Measurements from ENCODE around the gene RPL13.
A peak's percentile ranks its signal among the peaks of the same experiment; 100 is the strongest.

Gene RPL13

DNA sequence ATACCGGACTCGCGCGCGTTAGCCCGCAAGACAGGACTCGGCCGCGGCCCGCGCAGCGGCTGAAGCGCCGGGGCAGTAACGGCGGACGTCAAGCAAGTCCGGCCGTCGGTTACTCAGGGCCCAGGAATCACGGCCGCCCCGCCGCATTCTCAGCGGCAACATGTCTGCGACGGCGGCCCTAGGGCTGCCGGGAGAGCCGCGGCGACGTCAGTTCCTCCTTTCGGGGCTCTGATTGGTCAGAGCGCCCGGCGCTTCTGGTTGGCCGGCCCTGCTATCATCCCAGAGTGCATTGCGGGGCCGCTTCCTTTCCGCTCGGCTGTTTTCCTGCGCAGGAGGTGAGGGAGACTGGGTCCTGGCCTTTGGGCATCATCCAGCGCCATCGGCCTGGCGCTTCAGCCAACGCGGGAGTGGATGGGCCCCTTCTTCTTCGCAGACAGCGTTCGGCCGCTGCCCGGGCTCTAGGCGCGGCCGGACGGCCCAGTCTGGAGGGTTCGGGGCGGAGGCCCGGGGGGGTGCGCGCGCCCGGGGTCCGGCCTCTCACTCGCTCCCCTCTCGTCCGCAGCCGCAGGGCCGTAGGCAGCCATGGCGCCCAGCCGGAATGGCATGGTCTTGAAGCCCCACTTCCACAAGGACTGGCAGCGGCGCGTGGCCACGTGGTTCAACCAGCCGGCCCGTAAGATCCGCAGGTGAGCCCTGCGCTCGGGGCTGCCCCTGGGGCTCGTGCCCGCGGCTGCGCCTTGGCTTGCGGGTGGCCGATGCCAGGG is at the start of gene RPL13:
TSS of gene RPL13 (plus strand) at position 305 of the 764 bp plus-strand sequence. CDS start at position 583, 278 bp downstream.
- peak; percentile 97 for DNase-seq

DNA sequence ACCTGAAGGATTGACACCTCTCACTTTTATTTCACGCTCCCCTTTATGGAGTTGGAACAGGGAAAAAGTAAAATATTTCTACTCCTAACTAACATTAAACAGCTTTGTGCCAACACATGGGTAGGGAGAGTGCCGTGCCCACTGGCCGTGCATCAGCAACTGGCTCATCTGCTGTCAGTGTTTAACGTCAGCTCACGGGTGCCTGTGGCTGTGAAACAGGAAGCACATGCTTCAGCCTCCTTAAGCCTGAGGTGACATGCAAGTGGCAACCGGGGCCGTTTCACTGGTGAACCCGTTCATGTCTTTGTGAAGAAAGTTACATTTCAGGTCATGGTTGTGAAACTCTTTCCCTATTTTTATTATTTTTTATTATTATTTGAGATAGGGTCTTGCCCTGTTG is 49.1 kb upstream of the RPL13 start:
- peak; percentile 39 for DNase-seq

DNA sequence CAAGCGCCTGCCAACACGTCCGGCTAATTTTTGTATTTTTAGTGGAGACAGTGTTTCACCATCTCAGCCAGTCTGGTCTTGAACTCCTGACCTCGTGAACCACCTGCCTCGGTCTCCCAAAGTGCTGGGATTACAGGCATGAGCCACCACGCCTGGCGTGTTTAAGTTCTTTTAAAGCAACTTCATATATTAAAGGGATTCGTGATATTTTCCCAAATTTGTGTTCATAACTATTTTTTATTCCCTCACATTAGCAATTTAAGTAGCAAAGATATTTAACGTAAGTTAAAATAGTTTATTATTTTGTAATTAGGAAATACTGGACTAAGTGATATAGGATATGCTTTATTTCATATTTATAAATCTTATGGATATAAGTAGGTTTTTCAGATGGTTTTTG is 48.0 kb upstream of the RPL13 start:
- no peak for DNase-seq

DNA sequence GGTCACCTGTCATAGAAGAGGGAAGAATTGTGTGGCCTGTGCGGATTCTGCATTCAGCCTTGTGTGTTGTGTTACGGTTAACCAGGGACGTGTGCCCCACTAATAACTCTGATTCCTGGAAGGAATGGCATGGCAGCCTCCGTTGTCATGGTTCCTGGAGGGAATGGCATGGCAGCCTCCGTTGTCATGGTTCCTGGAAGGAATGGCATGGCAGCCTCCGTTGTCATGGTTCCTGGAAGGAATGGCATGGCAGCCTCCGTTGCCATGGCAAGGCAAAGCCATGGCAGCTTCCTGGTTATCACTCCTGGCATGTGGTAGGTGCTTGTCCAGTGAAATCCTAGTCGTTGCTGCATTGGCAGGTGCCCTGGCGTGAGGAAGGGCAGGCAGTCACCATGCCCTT is 43.4 kb upstream of the RPL13 start:
- no peak for DNase-seq

DNA sequence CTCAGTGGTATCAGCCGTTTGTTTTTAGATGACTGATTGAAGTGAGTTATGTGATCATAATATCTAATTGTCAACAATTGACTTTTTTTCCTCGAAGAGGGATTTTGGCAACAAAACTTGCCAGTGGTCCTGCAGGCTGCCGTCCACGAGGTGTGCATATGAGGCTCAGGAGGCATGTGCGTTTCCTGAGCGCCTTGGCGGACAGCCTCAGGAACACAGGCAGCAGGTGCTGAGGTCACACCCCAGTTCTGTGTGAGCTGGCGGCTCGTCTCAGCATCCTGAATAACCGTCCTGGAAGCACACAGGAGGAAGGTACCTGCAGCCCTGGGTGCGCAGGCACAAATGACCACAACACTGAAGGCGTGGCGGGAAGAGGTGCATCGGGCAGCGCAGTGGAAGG is 40.6 kb upstream of the RPL13 start:
- no peak for DNase-seq

DNA sequence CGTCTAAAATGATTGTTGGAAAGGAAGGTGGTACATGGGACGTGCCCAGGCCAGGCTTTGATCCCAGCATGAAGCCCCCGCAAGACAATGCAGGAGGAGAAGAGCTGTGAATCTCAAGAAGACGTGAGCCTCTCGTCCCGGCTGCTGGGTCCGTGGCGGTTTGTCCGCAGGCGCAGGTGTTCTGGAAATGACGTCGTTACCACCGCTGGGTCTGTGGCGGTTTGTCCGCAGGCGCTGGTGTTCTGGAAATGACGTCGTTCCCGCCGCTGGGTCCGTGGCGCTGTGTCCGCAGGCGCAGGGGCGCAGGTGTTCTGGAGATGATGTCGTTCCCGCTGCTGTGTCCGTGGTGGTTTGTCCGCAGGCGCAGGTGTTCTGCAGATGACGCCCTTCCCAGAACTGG is 38.2 kb upstream of the RPL13 start:
- DNase-seq: no peak

DNA sequence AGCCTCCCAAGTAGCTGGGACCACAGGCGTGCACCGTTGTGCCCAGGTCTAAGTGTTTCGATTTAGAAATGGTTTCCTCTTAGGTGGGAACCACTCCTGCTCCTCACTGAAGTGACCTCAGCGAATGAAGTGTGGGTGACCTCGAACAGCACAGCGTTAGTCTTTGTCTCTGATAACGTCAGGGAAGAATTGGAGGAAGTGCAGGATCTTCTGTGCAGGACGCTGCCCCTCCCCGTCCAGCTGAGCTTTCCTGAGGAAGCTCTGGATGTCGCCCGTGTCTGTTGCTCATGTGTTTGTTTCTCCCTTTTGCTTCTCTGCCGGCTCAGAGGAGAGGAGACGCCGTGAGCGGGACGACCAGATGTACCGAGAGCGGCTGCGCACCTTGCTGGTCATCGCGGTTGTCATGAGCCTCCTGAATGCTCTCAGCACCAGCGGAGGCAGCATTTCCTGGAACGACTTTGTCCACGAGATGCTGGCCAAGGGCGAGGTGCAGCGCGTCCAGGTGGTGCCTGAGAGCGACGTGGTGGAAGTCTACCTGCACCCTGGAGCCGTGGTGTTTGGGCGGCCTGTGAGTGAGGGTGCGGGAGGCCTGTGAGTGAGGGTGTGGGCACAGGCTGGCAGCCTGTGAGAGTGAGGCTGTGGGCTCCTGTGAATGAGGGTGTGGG is 36.7 kb upstream of the RPL13 start:
- DNase-seq: no peak

DNA sequence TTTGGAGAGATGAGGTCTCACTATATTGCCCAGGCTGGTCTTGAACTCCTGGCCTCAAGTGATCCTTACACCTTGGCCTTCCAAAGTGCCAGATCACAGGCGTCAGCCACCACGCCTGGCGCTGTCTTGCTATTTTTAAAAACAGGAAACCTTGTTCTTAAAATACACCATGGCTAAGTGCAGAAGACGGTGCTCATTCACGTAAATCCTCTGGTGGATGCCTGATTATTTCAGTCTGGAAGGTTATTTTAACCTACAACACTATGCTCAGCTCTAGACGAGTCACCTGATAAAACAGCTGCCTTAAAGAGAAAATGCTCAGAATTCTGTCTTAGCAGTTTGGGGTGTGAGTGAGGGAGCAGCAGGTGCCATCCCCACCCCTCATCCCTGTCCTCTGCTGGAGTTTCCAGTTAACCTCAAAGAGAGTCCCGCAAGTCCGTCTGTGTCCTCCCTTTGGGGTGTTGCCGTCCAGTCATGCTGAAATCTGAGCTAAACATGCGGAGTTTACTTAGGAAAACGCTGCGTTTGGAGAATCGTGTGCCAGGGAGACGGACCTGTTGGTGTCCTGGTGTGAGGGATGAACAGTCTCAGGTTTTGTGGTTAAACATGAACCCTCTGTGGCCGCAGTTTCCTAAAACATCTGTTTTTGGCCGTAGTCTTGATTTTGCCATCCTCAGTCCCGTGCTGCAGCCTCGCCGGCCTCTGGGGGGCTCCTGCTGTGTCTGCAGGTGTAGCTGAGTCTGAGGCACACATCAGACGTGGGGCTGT is 35.2 kb upstream of the RPL13 start:
- DNase-seq: no peak

DNA sequence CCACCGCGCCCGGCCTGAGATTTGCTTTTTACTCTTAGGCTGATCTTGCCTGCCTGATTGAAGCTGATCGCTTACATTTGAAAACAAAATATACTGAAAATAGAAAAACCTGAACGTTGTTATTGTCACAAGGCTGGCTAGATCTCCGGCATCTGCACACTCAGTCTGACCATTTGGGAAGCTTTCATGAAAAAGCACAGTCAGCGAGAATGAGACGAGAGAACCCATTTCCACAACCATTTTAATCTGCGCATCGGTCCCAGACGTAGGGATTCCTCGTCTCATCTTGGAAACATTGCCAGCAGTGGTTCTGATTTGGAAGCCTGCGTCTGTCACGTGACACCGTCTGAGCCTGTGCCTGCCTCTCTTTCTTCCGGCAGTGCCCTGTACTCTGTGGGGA is 31.4 kb upstream of the RPL13 start:
- DNase-seq: no peak

DNA sequence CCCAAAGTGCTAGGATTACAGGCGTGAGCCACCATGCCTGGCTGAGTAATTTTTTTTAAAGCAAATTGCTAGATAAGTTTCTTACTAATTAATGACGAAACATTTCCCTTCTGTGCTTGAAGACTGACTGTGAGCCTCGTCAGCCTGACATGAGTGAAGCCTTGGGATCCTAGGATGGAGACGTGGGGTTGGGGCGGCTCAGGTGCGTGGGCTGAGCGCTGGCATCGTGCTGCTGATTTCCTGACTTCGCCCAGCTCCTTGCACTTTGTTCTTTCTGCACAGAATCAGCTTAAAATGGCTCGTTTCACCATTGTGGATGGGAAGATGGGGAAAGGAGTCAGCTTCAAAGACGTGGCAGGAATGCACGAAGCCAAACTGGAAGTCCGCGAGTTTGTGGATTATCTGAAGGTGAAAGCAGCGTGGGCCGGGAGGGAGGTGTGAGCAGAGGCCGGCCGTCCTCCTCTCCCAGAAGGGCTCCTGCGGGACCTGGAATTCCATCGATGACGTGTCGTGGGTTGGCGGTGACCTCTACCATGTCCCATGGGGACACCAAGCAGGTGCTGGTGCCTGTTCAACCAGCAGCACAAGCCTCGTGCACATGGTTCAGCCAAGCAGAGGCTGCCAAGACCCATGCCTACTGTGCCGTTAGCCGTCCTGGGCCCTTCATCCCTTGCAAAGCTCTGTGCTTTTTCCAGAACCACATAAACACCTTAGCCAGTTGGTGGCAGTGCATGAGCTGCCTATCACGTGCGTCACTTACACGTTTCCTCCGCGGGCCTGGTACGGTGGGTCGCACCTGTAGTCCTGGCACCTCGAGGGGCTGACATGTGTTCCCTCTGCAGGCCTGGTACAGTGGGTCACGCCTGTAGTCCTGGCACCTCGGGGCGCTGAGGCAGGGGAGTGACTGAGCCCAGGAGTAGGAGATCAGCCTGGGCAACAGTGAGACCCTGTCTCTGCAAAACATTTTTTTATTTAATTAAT is 29.8 kb upstream of the RPL13 start:
- DNase-seq: no peak

DNA sequence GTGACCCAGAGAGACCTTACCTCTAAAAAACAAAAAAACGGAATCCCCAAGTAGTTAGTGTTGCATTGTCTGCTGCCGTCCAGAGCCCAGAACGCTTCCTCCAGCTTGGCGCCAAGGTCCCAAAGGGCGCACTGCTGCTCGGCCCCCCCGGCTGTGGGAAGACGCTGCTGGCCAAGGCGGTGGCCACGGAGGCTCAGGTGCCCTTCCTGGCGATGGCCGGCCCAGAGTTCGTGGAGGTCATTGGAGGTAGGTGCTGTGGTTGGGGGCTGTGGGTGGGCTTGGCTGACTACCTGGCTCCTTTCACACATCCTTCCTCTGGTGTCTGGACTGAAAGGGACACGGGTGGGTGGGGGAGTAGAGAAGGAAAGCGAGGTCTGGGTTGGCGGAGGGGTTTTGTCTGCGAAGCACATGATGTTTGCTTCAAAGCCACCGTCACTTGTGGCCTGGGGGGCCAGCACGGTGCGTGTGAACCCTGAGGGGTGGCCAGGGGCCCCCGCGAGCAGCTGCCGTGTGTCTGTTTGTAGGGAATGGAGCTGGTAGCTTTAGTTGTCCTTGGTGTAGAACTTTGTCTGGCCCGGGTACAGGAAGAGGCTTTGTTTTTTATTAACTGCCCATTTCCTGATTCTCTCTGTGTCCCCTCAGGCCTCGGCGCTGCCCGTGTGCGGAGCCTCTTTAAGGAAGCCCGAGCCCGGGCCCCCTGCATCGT is 28.5 kb upstream of the RPL13 start:
- DNase-seq: no peak

DNA sequence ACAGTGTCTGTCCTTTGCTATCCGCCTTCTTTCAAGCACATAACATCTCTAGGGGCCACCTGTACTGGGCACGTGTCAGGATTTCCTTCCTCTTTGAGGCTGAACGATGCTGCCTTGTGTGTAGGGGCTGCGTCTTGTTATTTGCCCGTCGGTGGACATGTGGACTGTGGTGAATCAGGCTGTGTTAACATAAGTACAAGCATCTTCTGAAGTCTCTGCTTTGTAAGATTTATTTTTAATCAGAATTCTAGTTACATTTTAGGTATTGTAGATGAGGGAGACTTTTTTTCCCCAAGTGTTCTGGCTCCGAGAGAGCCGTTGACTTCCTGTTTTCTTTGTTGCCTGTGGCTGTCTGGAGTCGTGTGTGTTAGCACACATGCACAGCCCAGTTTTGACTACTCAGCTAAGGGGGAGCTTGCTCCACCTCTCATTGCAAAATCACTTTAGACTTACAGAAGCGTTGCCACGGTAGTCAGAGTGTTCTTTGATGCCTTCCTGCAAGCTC is 26.2 kb upstream of the RPL13 start:
- peak; percentile 92 for DNase-seq

DNA sequence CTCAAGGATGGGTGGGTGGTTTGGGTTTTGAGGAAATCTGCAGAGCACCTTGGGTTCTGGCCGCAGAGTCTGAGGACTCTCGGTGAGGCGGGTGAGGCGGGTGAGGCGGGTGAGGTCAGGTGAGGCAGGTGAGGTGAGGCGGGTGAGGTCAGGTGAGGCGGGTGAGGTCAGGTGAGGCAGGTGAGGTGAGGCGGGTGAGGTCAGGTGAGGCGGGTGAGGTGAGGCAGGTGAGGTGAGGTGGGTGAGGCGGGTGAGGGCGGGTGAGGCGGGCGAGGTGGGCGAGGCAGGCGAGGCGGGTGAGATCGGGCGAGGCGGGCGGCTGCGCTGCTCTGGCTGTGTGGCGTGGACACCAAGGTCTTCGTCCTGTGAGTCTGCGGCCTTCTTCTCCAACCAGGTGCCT is 24.1 kb upstream of the RPL13 start:
- no peak for DNase-seq

DNA sequence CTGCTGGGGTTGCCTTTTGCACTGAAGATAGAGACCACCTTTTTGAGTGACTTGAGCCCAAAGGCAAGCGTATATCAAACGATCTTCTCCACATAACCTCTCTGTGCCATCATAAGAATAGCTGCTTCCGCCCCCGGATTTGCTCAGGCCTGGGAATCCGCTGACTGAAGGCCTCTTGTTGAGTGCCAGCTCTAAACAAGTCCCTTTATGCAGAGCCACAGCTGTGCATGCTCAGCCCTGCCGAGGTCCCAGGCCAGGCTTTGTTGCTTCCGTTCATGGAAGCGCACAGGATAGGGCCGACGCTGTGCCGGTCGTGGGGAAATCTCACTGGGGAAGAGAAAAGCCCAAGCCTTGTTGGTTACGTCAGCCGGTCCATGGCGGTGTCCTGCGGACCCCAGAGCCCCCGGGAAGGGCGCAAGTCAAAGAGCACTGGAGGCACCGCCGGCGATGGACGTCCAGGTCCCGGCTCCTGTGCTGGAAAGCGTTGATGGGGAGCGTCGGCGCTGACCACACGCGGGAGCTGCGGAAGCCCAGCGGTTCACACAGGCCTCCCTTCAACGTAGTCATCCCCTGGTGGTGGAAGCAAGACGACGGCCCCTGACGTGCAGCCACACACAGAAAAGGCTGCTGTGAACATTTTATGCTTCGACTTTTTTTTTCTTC is 23.5 kb upstream of the RPL13 start:
- no peak for DNase-seq

DNA sequence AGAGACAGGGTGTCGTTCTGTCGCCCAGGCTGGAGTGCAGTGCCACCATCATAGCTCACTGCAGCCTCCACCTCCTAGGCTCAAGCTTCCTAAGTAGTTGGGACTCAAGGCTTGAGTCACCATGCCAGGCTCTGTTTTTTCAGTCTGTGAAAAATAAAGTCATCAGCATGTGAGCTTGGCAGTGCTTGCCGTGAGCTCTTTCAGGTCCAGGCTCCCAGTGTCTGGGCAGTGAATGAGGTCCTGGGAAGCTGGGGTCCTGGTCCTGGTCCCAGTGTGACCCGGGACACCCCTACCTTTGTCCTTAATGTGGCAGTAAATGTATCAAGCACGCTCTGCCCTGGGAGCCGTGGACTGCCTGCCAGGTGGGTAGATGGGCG is 22.9 kb upstream of the RPL13 start:
- DNase-seq: no peak

DNA sequence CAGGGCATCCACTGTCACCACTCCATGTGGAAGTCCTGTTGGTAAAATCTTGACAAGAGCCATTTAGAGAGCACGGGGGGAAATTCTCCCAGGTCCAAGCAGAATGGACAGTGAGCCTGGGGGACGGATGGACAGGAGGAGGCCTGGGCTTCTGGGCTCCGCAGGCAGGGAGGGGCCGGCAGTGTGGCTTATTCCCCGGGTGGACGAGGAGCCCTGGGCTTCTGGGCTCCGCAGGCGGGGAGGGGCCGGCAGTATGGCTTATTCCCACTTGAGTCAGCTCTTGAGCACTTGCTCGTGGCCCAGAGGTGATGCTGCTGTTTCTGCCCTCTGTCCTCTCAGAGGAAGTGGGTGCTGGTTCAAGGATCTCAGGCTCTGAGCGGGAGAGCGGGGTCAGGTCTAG is 22.2 kb upstream of the RPL13 start:
- DNase-seq: no peak

DNA sequence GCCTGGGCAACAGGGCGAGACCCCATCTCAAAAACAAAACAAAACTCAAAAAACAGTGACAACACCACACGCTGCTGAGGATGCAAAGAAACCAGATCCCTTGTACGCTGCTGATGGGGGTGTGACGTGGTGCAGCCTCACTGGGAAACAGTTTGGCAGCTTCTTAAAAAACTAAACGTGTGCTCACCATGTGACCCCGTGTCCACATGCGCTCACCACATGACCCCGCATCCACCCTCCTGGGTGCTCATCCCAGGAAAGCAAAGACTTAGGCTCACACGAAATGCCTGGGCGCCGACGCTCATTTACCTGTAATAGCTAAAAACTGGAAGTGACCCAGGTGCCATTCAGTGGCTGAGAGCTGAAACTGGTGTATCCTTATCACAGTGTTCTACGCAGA is 19.9 kb upstream of the RPL13 start:
- no peak for DNase-seq

DNA sequence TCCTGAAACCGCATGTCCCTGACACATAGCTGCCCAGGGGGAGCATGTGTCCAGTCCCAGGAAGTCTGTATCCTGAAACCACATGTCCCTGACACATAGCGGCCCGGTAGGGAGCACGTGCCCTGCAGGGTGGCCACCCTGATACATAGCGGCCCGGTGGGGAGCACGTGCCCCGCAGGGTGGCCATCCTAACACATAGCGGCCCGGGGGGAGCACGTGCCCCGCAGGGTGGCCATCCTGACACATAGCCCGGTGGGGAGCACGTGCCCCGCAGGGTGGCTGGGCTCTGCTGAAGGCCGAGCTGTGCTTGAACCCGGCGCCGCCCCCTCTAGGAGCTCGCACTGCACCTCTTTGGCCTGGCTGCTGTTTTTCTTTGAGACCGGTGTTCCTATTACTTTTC is 18.7 kb upstream of the RPL13 start:
- DNase-seq: no peak

DNA sequence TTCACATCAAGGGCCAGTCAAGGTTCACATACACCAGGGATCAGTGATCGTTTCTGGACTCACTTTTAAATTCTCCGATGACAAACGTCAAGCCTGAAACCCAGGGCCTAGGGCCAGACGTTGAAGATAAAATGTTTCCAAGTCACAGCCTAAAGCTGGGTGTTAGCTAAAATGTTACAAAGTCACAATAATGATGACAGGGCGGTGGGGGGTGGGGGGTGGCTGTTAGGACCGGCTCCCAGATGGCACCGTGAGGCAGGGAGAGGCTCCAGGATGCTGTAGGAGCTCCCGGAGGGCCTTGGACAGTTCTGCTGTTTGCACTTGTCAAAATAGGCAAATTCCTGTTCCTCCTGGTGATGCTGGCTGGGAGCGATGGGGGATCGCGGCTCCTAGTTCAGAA is 16.4 kb upstream of the RPL13 start:
- DNase-seq: no peak

DNA sequence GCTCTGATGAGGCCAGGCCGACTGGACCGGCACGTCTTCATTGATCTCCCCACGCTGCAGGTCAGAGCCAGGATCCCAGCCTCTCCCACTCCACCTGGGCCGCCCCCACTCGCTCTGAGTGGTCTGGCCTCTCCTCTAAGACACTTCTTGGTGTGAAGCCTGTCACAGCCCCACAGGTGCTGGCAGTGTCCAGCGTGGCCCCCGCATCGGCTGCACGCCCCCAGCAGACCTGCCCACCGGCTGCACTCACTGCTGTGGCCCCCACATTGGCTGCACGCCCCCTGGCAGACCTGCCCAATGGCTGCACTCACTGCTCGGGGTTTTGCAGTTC is 15.8 kb upstream of the RPL13 start:
- DNase-seq: no peak

DNA sequence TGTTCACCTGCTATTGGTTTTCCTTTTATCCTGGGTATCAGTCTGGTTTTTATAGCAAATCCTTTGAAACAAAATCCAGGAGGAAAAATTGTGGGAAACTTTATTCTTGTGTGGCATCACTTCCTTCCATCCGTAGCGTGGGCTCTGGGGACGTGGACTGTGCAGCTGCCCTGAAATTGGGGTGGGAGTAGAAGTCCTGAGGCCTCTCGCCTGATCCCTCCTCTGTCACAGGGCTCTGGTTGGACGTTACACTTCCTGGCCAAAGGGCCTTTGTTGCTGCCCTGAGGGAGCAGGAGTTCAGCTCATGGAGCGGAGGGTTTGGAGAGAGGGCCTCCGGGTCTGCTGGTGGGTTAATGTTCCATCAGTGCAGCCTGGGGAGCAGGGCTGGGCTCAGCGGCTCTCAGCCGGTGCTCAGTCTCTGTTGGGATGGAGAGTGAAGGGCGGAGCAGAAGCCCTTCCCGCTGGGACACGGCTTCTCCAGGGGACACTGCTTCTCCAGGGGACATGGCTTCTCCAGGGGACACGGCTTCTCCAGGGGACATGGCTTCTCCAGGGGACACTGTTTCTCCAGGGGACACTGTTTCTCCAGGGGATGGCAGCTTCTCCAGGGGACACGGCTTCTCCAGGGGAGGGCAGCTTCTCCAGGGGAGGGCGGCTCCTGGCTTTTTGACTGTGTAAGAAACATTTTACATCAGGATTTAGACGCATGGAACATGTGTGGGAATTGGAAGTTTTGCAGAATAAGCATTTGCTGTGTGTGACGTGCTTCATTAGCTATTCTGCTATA is 15.2 kb upstream of the RPL13 start:
- DNase-seq: no peak
